ENCODE results near the gene LY6G6D.

DNA sequence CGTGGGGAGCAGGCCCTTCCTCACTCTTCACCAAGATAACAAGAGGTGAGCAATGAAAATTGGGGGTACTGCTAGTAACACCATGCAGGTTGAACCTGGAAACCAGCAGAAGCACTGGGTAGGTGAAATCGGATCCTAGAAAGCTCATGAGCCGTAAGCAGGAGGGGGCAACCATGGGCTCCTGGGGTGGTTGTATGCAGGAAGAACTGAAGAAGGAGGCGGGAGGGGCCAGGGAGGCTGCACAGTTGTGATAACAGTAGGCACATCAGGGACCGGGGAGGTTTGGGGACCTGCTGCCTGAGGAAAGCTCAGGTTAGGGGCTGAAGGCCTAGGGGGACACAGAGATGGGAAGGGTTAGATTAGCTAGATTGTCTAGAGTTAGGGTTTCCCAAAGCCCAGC is 28.7 kb upstream of the LY6G6D start:
- TF ChIP-seq, protein P1, sequence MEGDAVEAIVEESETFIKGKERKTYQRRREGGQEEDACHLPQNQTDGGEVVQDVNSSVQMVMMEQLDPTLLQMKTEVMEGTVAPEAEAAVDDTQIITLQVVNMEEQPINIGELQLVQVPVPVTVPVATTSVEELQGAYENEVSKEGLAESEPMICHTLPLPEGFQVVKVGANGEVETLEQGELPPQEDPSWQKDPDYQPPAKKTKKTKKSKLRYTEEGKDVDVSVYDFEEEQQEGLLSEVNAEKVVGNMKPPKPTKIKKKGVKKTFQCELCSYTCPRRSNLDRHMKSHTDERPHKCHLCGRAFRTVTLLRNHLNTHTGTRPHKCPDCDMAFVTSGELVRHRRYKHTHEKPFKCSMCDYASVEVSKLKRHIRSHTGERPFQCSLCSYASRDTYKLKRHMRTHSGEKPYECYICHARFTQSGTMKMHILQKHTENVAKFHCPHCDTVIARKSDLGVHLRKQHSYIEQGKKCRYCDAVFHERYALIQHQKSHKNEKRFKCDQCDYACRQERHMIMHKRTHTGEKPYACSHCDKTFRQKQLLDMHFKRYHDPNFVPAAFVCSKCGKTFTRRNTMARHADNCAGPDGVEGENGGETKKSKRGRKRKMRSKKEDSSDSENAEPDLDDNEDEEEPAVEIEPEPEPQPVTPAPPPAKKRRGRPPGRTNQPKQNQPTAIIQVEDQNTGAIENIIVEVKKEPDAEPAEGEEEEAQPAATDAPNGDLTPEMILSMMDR (IDR thresholded peaks at IDR 0.05): no peak
- no peak for TF ChIP-seq EZH2 (IDR thresholded peaks at IDR 0.05; ENCODE audit: borderline replicate concordance, insufficient read depth, low read depth, low read length, poor library complexity, severe bottlenecking)
